CD14-positive monocyte (primary cell): ENCODE measurements around the gene PARK7. TPM values are rescaled to one million over a fixed set of nuclear protein-coding genes. Genes with fewer than 3 reads are reported as not detected.

Experiments used
- DNase-seq, 3 donors: peaks; one replicate each; pipeline ENCODE4 v3.0.0-alpha.2; 2011 to 2022
- H2AFZ ChIP-seq: 2 replicates; pipeline ENCODE4 v1.6.0; 2012; ENCODE audit warnings: mild to moderate bottlenecking, low read depth, low read length, inconsistent platforms; ENCODE audit not compliant: insufficient read depth, poor library complexity, severe bottlenecking
- H3K27ac ChIP-seq, 2 donors: 1 replicate in 1 of 2; 2 replicates in 1 of 2; pipeline ENCODE4 v1.5.1; 2012 to 2013; ENCODE audit warnings: low read length in 2 of 2, control low read depth in 1 of 2, inconsistent platforms in 1 of 2, low read depth in 1 of 2, mild to moderate bottlenecking in 1 of 2
- H3K27me3 ChIP-seq, 2 donors: one replicate each; pipeline versions ENCODE4 v1.6.0 to v1.6.1; 2011 to 2013; ENCODE audit warnings: low read length in 2 of 2; ENCODE audit not compliant: control insufficient read depth in 2 of 2, insufficient read depth in 2 of 2
- H3K36me3 ChIP-seq, 2 donors: replicated peaks in 1 of 2; 1 replicate in 1 of 2; 2 replicates in 1 of 2; pipeline versions ENCODE4 v1.5.1 to v1.6.1; 2012 to 2013; ENCODE audit warnings: low read length in 2 of 2, control low read depth in 1 of 2, inconsistent platforms in 1 of 2, mild to moderate bottlenecking in 1 of 2; ENCODE audit not compliant: insufficient read depth in 2 of 2, control insufficient read depth in 1 of 2
- H3K4me1 ChIP-seq, 2 donors: 1 replicate in 1 of 2; 2 replicates in 1 of 2; pipeline versions ENCODE4 v1.5.1 to v1.6.1; 2012 to 2013; ENCODE audit warnings: low read length in 2 of 2, control low read depth in 1 of 2, inconsistent platforms in 1 of 2, mild to moderate bottlenecking in 1 of 2, moderate library complexity in 1 of 2; ENCODE audit not compliant: insufficient read depth in 2 of 2, control insufficient read depth in 1 of 2
- H3K4me2 ChIP-seq: replicated peaks from 2 replicates; pipeline ENCODE3; 2012; ENCODE audit warnings: low read length, moderate library complexity, mild to moderate bottlenecking; ENCODE audit not compliant: poor library complexity, severe bottlenecking; ENCODE audit errors: extremely low read depth
- H3K4me3 ChIP-seq, 3 experiments: fragments of 200-600 bp in 1 of 3; sonication (generic) in 1 of 3; replicated peaks in 1 of 3; 1 replicate in 2 of 3; 2 replicates in 1 of 3; pipeline ENCODE4 v1.5.1; 2011 to 2013; ENCODE audit warnings: low read length in 3 of 3, mild to moderate bottlenecking in 3 of 3, control low read depth in 2 of 3, low read depth in 2 of 3, inconsistent platforms in 1 of 3, moderate library complexity in 1 of 3
- H3K79me2 ChIP-seq: 2 replicates; pipeline ENCODE4 v1.6.0; 2012; ENCODE audit warnings: mild to moderate bottlenecking, control low read depth, inconsistent platforms, low read length, moderate library complexity; ENCODE audit not compliant: insufficient read depth
- H3K9ac ChIP-seq: 2 replicates; pipeline ENCODE4 v1.6.0; 2017; ENCODE audit warnings: low read length, mild to moderate bottlenecking; ENCODE audit not compliant: insufficient read depth, poor library complexity, severe bottlenecking
- H3K9me3 ChIP-seq, 2 donors: replicated peaks in 1 of 2; 1 replicate in 1 of 2; 2 replicates in 1 of 2; pipeline versions ENCODE4 v1.5.1 to v1.6.1; 2012 to 2013; ENCODE audit warnings: low read length in 2 of 2, control low read depth in 1 of 2; ENCODE audit not compliant: control insufficient read depth in 1 of 2, insufficient read depth in 1 of 2
- H4K20me1 ChIP-seq: 2 replicates; pipeline ENCODE4 v1.6.0; 2012; ENCODE audit warnings: mild to moderate bottlenecking, low read length, control low read depth, moderate library complexity; ENCODE audit not compliant: insufficient read depth
- H3K27ac Mint-ChIP-seq, 7 donors: one replicate each; pipeline ENCODE4 v1.8.0; 2020; ENCODE audit warnings: mild to moderate bottlenecking in 7 of 7, mixed read lengths in 7 of 7, moderate library complexity in 6 of 7, inconsistent platforms in 2 of 7
- H3K27me3 Mint-ChIP-seq, 3 donors: one replicate each; pipeline ENCODE4 v1.8.0; 2021 to 2022; ENCODE audit warnings: low read depth in 3 of 3, mild to moderate bottlenecking in 3 of 3, mixed read lengths in 3 of 3, moderate library complexity in 3 of 3, inconsistent platforms in 1 of 3
- H3K36me3 Mint-ChIP-seq, 2 donors: one replicate each; pipeline ENCODE4 v1.8.0; 2020; ENCODE audit warnings: mixed read lengths in 2 of 2, inconsistent platforms in 1 of 2, mild to moderate bottlenecking in 1 of 2
- H3K4me1 Mint-ChIP-seq: one replicate; pipeline ENCODE4 v1.8.0; 2020; ENCODE audit warnings: mild to moderate bottlenecking, mixed read lengths
- H3K4me3 Mint-ChIP-seq, 2 donors: one replicate each; pipeline ENCODE4 v1.8.0; 2020; ENCODE audit warnings: mild to moderate bottlenecking in 2 of 2, mixed read lengths in 2 of 2, moderate library complexity in 1 of 2
- H3K9me3 Mint-ChIP-seq, 7 donors: one replicate each; pipeline ENCODE4 v1.8.0; 2020 to 2022; ENCODE audit warnings: mixed read lengths in 7 of 7, mild to moderate bottlenecking in 6 of 7, moderate library complexity in 6 of 7, inconsistent platforms in 2 of 7
- CTCF ChIP-seq: fragments of 200-600 bp; IDR thresholded peaks from one replicate; pipeline ENCODE4 v1.8.0; 2022; ENCODE audit warnings: antibody characterized with exemption, mild to moderate bottlenecking
- WGBS: methylation state at CpG from one replicate; pipeline ENCODE4 v1.1.5; 2013; ENCODE audit warnings: missing lambda C conversion rate; ENCODE audit not compliant: insufficient coverage; 5-methylcytosine and 5-hydroxymethylcytosine counted together
- intact Hi-C, 2 donors: fragments of 100-400 bp; cut with micrococcal nuclease; formaldehyde crosslinking; loops; one replicate each; pipeline versions ENCODE4 v1.15.0 to v1.15.1; 2023
- polyA plus RNA-seq, 3 donors: library from polyadenylated mRNA; depleted of rRNA in 1 of 3; unstranded in 2 of 3; stranded (reverse) in 1 of 3; fragments of 300-500 nt in 2 of 3; fragments of >200 nt in 1 of 3; fragmentation: Illumina TruSeq in 2 of 3; gene quantifications; 1 replicate in 2 of 3; 2 replicates in 1 of 3; pipeline ENCODE4 v1.2.3, GENCODE V29; 2012 to 2021

Gene PARK7
- polyA plus RNA-seq, 3 donors = 116 to 391 (median 353) TPM

GRCh38 chr1:8003438-8004112 lies 42.1 kb downstream of the PARK7 start:
- no peaks in the 10 kb centered on the region for H3K9me3 Mint-ChIP-seq
- no peaks in the 10 kb centered on the region for H3K27me3 ChIP-seq
- H3K36me3 ChIP-seq = no peaks in the 10 kb centered on the region
- no peak for TF ChIP-seq CTCF
- no peaks in the 10 kb centered on the region for H3K9me3 ChIP-seq
- peaks cover 17 to 21% of the 10 kb centered on the region in 2 donors for H3K4me1 ChIP-seq
- no peak overlapping the region for H3K27ac ChIP-seq
- H3K4me3 Mint-ChIP-seq = no peak overlapping the region
- peaks cover 6 to 7% of the 10 kb centered on the region in 2 donors for H3K36me3 Mint-ChIP-seq
- peaks cover 19% of the 10 kb centered on the region for H3K4me1 Mint-ChIP-seq
- H3K27me3 Mint-ChIP-seq = peaks cover 0 to 7% (median 0%) of the 10 kb centered on the region in 3 donors
- intact Hi-C loops = no loop called here
- no peaks in the 10 kb centered on the region for H4K20me1 ChIP-seq
- no peak for DNase-seq
- no CpG with 5 or more reads among the region's 6 CpGs for WGBS
- no peak overlapping the region for H3K9ac ChIP-seq
- no peaks in the 10 kb centered on the region for H3K79me2 ChIP-seq
- H3K4me2 ChIP-seq = no peak overlapping the region
- H2AFZ ChIP-seq = no peak overlapping the region
- no peak overlapping the region for H3K4me3 ChIP-seq
- peak overlapping the region in 2 of 7 donors; percentile 44 to 88 for H3K27ac Mint-ChIP-seq

GRCh38 chr1:8004113-8004802 lies 42.7 kb downstream of the PARK7 start:
- 92% methylated on average over 10 of the region's 18 CpGs for WGBS

More at GRCh38 chr1:8004113-8004802, 42.7 kb downstream of the PARK7 start:
- TF ChIP-seq CTCF = no peak
- intact Hi-C loops = no loop called here
- H3K9ac ChIP-seq = peak overlapping the region; percentile 22
- H3K4me3 ChIP-seq = no peak overlapping the region
- peaks cover 19% of the 10 kb centered on the region for H3K4me1 Mint-ChIP-seq
- H3K36me3 Mint-ChIP-seq = peaks cover 6 to 7% of the 10 kb centered on the region in 2 donors
- no peak for DNase-seq
- H3K9me3 ChIP-seq = no peaks in the 10 kb centered on the region
- peak overlapping the region in 1 of 2 donors; percentile 61 for H3K4me3 Mint-ChIP-seq
- H3K79me2 ChIP-seq = no peaks in the 10 kb centered on the region
- no peaks in the 10 kb centered on the region for H3K36me3 ChIP-seq
- H3K27me3 ChIP-seq = no peaks in the 10 kb centered on the region
- peak overlapping the region; percentile 22 for H2AFZ ChIP-seq
- H3K4me2 ChIP-seq = peak overlapping the region; percentile 56
- no peaks in the 10 kb centered on the region for H3K9me3 Mint-ChIP-seq
- H4K20me1 ChIP-seq = no peaks in the 10 kb centered on the region
- H3K27ac ChIP-seq = peak overlapping the region; percentile 36 to 77
- H3K4me1 ChIP-seq = peaks cover 17 to 21% of the 10 kb centered on the region in 2 donors
- peak overlapping the region; percentile 50 to 91 (median 87) for H3K27ac Mint-ChIP-seq
- H3K27me3 Mint-ChIP-seq = peaks cover 0 to 7% (median 0%) of the 10 kb centered on the region in 3 donors
